ENCODE data around the gene ZNF227. TPM values are rescaled to one million over a fixed set of nuclear protein-coding genes. Genes with fewer than 3 reads are reported as not detected.
"Not testable (repeated sequence)": the region's sequence is repeated elsewhere in the genome, so short reads cannot be mapped to it uniquely, and the experiment has no call there.

ZNF227 gene
- total RNA-seq, 1 donor: 18.3 TPM

DNA sequence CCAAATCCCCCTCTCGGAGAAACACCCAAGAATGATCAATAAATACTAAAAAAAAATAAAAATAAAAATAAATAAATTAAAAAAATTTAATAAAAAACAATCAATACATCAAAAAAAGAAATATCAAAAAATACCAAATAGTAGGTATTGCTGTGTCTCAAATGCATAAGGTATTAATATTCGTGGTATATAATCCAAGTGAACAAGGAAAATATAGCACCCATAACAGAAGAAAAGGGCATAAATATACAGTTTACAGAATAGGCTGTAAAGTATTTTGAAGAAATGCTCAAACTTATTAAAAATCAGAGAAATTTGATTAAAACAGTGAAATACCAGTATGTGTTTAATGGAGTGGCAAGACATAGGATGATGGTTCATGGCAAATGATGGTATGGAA, 7.6 kb upstream of the ZNF227 start:
- TF ChIP-seq, protein P1, sequence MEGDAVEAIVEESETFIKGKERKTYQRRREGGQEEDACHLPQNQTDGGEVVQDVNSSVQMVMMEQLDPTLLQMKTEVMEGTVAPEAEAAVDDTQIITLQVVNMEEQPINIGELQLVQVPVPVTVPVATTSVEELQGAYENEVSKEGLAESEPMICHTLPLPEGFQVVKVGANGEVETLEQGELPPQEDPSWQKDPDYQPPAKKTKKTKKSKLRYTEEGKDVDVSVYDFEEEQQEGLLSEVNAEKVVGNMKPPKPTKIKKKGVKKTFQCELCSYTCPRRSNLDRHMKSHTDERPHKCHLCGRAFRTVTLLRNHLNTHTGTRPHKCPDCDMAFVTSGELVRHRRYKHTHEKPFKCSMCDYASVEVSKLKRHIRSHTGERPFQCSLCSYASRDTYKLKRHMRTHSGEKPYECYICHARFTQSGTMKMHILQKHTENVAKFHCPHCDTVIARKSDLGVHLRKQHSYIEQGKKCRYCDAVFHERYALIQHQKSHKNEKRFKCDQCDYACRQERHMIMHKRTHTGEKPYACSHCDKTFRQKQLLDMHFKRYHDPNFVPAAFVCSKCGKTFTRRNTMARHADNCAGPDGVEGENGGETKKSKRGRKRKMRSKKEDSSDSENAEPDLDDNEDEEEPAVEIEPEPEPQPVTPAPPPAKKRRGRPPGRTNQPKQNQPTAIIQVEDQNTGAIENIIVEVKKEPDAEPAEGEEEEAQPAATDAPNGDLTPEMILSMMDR (IDR thresholded peaks at IDR 0.05; ENCODE audit: insufficient read depth, low read length): no peak
- DNase-seq (ENCODE audit: low read depth): no peak
- no peak overlapping the region for H3K4me3 ChIP-seq (ENCODE audit: low read depth, low read length)

DNA sequence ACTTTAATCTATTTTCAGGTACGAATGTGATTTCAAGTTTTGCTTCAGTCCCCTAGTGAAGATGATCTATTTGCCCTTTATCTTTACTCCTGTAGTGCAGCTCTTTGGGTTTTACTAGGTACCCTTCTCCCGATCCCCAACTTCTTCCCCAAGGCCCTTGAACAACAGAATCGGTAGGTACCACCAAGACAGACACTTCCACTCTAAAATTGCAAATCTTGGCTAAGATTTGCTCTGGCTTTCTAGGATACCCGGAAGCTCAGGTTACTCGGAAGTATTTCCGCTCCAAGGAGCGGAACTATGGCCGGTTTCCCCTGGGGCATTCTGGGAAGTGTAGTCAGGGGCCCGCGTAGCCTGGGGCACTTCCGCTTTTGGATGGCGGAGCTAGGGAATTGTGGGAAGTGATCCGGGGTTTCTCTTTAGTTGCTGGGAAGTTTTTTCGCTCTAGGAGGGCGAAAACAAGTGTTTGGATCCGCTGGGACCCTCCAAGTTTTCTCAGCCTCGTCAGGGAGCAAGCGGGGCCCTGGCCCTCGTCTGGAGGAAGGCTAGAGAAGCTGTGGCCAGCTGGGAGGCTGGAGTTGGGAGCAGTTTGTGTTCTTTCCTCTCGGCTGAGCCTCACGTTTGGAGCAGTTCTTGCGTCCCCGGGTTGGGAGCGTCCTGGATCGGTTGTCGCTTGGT, 5.1 kb upstream of the ZNF227 start:
- DNase-seq (ENCODE audit: low read depth): peak; percentile 95
- TF ChIP-seq, protein P1 (IDR thresholded peaks at IDR 0.05; ENCODE audit: insufficient read depth, low read length): no peak
- peak overlapping the region; percentile 89 for H3K4me3 ChIP-seq (ENCODE audit: low read depth, low read length)

DNA sequence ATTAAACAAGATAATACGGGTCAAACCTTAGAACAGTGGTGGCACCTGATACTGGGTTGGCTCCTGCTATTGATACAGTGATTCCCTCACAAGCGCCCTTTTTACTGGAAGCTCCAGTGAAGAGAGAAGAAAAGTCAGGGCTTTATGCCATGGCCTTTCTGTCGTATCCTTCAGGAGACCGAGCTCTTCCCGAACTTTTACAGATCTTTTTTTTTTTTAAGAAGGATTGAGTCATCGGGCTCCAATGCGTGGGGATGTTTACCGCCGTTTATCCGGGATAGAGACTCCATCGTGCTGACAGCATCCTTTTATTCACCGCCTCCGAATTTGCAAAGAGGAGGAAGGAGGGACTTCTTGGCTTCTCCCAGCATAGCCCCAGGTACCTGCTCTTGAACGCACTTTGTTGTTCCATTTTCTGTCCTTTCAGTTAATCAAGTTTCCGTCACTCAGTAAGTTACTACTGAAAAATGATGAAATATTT, 574 bp downstream of the ZNF227 start:
- DNase-seq (ENCODE audit: low read depth): peak; percentile 42
- peak overlapping the region; percentile 89 for H3K4me3 ChIP-seq (ENCODE audit: low read depth, low read length)
- TF ChIP-seq, protein P1 (IDR thresholded peaks at IDR 0.05; ENCODE audit: insufficient read depth, low read length): no peak

DNA sequence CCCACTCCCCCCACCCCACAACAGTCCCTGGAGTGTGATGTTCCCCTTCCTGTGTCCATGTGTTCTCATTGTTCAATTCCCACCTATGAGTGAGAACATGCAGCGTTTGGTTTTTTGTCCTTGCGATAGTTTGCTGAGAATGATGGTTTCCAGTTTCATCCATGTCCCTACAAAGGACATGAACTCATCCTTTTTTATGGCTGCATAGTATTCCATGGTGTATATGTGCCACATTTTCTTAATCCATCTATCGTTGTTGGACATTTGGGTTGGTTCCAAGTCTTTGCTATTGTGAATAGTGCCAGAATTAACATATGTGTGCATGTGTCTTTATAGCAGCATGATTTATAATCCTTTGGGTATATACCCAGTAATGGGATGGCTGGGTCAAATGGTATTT, 7.6 kb downstream of the ZNF227 start:
- not testable (repeated sequence) for DNase-seq (ENCODE audit: low read depth); H3K4me3 ChIP-seq (ENCODE audit: low read depth, low read length)

DNA sequence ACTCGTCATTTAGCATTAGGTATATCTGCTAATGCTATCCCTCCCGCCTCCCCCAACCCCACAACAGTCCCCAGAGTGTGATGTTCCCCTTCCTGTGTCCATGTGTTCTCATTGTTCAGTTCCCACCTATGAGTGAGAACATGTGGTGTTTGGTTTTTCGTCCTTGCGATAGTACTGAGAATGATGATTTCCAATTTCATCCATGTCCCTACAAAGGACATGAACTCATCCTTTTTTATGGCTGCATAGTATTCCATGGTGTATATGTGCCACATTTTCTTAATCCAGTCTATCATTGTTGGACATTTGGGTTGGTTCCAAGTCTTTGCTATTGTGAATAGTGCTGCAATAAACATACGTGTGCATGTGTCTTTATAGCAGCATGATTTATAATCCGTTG, 8.4 kb downstream of the ZNF227 start:
- DNase-seq (ENCODE audit: low read depth): not testable (repeated sequence)

DNA sequence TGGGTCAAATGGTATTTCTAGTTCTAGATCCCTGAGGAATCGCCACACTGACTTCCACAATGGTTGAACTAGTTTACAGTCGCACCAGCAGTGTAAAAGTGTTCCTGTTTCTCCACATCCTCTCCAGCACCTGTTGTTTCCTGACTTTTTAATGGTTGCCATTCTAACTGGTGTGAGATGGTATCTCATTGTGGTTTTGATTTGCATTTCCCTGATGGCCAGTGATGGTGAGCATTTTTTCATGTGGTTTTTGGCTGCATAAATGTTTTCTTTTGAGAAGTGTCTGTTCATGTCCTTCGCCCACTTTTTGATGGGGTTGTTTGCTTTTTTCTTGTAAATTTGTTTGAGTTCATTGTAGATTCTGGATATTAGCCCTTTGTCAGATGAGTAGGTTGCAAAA, 9.0 kb downstream of the ZNF227 start:
- H3K4me3 ChIP-seq (ENCODE audit: low read depth, low read length); DNase-seq (ENCODE audit: low read depth): not testable (repeated sequence)

More for the DNA sequence above, 8.4 kb downstream of the ZNF227 start:
- not testable (repeated sequence) for H3K4me3 ChIP-seq (ENCODE audit: low read depth, low read length)

DNA sequence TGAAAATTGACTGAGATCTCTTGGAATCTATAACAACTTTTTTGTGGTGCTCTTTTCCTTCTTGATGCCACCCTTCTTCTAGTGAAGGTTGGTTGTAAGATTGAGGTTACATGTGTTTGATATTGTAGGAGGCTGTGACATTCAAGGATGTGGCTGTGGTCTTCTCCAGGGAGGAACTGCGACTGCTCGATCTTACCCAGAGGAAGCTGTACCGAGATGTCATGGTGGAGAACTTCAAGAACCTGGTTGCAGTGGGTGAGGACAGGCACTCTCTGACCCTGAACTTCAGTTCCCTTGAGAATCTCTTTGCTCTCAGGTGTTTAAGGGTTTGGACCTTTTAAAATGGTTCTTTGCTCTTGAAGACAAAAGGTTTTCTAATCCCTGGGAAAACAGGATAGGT, 16.0 kb downstream of the ZNF227 start:
- TF ChIP-seq, protein P1 (IDR thresholded peaks at IDR 0.05; ENCODE audit: insufficient read depth, low read length): no peak
- no peak for DNase-seq (ENCODE audit: low read depth)
- H3K4me3 ChIP-seq (ENCODE audit: low read depth, low read length): no peak overlapping the region

GRCh38 chr19:44232867-44233266, 20.5 kb downstream of the ZNF227 start:
- H3K4me3 ChIP-seq (ENCODE audit: low read depth, low read length): no peak overlapping the region
- TF ChIP-seq, protein P1 (IDR thresholded peaks at IDR 0.05; ENCODE audit: insufficient read depth, low read length): no peak
- no peak for DNase-seq (ENCODE audit: low read depth)

All from fibroblast of the aortic adventitia (primary cell).